NCI-H2227 (cell line): Measurements from ENCODE around the gene PXMP2.

Source experiments
- DNase-seq: peaks from one replicate; lab custom pipeline; 2025; ENCODE audit not compliant: unreplicated experiment; lab: John Stamatoyannopoulos, UW

PXMP2 gene

DNA sequence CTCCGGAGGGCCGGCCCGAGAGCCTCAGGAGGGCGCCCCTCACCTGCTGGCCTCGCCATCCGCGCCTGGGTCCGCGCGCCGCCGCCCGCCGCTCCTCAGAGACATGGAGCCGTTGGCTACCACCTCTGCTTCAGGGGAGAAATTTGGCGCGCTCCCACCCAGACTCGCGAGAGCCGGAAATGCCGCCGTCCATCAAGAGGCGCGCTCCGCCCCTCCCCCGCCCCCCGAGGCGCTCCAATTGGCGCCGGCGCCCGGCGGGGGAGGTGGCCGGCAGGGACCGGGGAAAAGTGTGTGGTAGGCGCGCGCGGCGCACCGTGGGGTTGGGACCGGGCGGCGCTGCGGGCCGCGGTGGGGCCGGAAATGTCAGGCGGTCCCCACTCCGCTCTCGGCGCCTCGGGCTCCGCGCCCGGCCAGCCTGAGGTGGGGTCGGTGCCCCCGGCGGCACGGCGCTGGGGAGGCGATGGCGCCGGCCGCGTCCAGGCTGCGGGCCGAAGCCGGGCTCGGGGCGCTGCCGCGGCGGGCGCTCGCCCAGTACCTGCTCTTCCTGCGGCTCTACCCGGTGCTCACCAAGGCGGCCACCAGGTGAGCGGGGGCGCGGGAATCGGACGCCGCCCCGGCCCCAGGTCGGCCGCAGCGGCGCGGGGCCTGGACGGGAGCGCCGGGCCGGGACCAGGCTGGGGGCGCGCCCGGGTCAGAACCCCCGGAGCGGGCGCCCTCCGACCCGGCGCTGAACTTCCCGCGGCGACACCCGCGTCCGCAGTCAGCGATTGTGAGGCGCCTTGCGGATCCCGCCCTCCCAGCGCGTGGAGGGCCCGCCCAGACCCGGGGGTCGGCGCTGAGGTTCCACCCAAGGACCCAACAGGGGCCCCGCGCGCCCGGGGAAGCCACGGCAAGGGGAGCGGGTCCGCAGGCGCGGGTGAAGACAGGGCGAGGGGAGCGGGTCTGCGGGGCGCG, at the start of gene PXMP2, which contains the start of gene POLE:
Gene PXMP2 (plus strand): TSS at position 377 of the 954 bp plus-strand sequence. CDS start 84 bp downstream, at position 461.
Gene POLE (minus strand): TSS at position 132 of the 954 bp plus-strand sequence. CDS start 27 bp downstream, at position 105.
- DNase-seq = peak; percentile 98

DNA sequence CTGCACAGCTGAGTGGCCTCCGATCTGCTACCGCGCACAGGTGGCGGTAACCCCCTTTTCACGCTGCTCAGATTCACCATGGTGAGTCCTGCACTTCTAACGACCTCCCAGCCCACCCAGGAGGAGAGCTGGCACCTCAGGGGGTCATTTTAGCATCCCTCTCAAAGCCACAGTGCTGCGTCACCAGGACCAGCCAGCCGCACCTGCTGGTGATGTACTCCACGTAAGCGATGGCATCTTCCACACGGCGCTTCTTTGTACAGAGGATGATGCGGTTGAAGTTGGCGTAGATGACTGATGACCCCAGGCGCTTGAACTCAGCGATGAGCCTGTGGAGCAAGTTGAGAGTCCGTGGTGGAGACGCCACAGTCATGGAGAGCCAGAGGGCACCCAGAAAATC, 49.6 kb upstream of the PXMP2 start:
- DNase-seq = no peak

DNA sequence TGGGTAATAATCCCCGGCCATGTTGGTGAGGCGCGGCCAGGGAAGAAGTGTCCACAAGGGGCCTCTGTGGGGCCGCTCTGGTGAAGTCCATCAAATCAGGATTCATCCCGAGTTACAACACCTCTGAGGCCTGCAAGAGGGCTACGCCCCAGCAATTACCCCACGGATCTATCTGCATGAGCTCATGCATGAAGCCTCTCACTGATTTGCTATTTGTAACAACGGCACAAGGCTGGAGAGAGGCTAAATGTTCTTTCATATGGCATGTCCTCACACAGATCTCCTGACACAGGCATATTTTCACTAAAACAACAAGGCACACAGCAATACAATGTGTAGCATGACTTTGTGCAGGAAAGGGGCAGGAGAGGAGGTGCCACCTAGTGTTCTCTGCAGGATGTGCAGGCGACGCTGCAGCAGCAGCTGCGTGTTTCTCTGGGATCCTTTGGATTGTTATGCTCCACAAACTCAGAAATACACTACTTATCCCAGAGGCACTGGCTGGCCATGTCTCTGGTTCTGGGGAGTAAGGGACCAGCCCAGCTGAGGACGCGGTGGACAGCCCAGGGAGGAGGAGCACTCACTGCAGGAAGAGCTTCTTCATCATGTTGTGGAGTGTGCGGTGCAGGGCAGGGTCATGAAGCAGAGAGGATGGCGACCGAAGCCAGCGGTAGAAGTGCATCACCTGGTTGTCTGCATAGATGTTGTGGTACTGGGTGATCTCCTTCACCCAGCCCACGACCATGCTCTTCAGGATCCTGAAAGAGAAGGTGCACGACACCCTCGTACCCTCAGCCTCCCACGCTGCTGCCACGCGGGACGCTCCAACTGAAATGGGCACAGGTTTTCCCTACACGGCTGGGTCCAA, 48.6 kb upstream of the PXMP2 start:
- DNase-seq = peak; percentile 83

DNA sequence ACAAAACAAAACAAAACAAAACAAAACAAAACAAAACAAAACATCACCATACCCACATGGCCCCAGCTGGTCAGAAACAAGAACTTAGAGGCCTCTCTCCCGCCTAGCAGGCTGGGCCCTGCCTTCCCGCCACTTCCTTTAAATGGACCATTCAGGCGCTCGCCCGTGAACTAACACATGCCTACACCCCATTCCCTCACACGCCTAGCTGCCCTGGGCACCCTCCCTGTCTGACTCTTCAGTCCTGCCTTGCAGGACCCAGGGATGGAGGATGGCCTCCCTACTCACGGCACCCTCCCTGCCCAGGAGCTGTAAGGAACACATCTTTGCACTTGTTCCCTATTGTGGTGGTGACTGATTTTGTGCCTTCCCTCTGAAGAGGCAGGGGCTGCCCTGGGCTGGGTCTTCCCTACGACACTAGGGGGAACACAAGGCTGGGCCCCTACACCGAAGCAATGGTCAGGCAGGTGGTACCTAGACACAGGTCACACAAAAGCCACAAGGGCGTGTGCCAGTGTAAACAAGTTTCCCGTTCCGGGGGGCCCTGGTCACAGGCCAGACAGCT, 47.3 kb upstream of the PXMP2 start:
- no peak for DNase-seq

DNA sequence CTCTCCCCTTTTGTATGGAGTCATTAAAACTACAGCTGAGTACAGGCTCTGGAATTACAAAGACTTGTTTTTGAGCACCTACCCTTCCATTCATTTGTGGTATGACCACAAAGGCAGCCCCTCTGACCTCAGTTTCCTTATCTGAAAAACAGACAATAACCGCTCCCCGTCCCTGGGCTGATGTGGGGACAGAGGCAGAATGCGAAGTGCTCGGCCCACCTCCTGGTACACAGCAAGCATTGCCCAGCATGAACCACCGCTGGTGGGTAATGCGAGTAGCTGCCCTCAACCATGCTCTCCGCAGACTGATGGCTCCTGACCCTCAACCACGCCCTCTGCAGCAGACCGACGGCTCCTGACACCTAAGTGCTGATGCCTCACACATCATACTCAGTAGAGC, 46.5 kb upstream of the PXMP2 start:
- DNase-seq = no peak

DNA sequence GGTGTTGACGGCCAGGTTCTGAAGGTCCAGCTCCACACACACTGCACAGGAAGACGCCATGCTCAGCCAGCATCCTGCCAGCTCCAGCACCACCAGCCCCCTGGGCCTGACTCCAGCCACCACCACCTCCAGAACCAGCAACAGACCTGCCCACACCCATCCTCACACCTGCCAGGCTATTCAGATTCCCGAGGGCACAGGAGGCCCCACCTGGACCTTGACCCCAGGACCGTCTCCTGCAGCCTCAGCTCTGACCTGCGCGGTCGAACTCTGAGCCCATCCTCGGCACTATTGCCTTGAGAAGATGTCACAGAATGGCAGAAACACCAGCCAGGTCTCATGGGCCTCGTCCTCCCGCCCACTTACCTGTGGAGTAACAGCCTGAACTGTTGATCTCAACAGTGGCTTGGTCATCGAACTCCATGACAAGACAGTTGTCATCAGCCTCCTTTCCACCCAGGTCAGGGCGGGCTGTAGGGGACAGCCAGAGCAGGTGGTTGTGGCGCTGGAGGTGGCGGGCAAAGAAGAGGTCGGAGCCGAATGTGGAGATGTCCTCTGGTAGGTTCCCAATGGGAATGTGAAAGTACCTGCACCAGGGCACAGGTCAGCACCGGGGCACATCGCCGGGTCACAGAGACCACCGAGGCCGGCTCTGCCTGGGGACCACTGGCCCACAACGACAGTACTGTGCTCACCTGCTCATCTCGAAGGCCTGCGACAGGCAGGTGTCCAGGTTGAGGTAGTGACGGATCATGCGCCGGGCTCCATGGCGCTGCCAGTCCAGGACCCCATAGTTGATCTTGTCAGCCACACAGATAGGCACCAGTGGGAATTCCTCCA, 45.4 kb upstream of the PXMP2 start:
- no peak for DNase-seq

DNA sequence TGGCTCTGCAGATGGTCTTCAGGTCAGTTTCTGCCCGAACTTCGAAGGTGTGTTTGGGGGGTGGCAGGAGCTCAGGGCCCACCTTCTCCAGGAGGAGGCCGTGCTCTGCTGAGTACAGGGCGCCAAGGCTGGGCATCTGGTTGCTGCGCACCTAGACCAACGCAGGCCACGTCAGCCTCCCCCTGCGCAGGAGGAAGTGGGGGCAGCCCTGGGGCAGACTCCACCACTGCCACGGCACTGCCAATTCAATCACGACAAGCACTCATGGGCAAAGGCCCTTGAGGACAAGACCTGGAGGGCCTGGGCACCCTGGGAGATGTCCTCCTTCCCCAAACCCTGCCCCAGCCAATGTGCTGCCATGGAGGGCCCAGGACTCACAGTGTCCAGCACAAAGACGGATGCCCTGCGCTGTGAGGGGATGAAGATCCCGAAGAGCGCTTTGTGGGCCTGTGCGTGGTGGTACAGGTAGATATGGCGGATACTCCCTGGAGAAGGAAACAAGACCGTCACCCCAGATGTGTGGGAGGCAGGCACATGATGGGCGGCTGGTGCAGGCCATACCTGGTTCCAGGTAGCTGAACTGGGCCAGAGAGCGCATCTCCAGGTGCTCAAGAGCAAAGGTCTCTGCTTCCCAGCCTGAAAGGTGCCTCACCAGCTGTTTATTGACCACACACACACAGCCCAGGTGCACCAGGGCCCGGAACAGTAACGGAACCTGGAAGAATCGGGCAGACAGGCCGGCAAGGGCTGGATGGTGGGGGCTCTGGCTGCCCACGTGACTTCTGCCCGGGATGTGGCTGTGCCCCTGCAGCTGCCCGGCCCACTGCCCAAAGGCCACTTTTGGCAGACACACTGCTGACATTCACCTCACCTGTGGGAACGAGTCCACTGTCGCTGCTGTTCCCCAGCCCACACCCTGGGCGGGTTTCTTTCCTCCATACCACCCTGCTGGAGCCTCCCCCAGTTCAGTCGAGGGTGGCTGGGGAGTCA, 44.2 kb upstream of the PXMP2 start:
- no peak for DNase-seq

DNA sequence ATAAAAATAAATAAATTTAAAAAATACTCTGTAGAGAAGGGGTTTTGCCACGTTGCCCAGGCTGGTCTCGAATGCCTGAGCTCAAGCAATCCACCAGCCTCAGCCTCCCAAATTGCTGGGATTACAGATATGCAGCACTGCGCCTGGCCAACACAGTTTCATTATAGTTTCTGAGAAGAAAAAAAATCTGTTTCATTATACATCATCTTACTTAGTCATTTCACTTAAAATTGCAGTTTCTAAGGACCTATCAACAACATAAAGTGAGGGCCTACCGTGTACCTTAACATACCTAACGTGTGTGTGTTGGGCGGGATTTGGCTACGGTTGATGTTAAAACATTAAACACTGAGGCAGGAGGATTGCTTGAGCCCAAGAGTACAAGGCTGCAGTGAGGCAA, 40.5 kb upstream of the PXMP2 start:
- DNase-seq = no peak

DNA sequence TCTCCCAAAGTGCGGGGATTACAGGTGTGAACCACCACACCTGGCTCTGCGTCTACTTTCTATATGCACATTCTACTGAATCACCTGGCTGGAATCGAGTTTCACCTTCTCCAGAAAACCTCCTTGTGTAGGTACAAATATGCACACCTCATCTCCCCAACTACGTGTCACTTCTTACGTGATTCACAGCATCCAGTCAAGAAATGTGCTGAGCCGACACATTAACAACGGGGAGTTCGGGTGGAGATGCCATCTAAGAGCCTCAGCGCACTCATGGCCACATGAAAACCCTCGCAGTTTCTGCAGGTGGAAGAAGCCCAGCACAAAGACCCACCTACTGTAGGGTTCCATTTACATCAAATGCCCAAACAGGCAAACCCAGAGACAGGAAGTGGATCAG, 39.5 kb upstream of the PXMP2 start:
- DNase-seq = no peak

DNA sequence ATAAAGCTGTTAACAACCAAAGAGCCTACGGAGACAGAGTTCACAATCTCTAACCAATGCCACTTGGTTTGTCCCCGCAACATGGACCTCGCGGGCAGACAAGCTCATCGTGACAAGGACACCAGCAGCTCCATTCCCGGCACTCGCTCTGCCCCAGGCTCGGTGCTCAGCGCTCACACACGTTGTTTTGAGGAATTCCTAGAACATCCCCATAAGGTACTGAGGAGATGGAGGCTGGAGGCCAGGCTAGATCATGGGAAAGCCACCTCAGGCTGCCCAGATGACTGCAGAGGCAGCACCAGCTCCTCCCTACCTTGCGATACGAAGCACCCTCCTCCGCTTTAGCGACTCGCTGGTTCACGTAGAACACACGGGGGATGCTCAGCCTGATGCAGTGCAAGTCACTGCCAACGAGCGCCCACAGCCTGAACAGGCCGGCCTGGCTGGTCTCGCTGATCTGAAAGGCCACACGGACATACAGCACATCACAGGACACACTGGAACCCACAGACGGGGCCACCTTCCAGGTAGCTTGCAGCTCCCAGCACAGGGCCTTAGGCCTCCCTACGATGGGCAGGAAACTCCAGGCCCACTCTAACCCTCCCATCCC, 38.7 kb upstream of the PXMP2 start:
- no peak for DNase-seq

DNA sequence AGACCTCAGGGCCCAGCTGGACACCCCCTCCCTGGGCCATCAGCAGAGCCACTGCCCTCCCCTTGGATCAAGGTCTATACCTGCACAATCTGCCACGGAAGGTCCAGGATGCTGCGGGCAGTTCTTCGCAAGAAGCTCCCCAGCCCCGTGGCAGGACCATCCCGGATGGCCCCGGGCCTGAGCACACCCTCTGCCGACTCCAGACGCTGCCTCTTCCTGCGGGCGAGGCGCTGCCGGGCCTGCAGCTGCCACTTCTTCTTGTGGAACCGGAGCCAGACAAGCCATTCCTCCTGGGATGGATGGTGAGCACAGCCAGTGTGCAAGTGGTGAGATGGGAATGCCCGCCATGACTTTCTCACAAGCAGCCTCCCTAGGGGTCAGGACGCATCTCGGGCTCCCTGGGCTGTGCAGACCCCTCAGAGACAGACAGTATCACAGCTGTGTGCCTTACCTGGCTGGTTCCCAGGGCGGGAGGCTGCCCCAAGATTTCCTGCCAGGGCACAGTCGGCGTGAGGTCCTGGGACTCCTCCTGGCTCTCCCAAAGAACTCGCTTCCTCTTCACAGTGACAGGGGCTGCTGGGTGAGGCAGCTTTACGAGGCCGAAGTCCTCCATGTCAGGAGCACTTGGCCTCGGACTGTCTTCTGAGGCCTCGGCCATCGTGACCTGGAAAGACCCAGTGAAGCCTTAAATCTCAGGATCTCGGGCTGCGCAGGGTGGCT, 38.0 kb upstream of the PXMP2 start:
- no peak for DNase-seq

DNA sequence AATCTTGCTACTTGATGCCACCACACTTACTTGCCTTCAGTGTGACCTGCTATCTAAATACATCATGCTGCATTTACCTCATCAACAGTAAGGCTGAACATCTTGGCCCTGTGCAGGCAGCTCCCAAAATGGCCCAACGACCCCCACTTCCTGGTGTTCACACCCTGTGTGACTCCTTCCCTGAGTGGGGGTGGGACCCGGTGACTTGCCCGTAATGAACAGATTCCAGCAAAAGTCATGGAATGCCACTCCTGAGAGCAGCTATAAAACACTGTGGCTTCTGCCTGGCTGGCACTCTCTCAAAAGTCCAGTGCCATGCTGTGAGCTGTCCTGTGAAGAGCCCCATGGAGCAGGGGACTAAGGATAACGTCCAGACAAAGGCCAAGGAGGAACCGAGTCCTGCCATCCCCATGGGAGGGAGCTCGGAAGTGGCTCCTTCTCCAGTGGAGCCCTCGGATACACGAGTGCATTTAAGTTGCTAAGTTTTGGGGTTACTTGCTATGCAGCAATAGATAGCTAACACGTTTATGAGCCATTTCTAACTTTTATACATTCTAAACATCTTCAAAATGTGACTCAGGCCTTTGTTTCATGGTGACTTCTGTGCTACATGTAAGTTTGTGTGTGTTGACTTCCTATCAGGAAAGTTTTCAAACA, 35.8 kb upstream of the PXMP2 start:
- no peak for DNase-seq

DNA sequence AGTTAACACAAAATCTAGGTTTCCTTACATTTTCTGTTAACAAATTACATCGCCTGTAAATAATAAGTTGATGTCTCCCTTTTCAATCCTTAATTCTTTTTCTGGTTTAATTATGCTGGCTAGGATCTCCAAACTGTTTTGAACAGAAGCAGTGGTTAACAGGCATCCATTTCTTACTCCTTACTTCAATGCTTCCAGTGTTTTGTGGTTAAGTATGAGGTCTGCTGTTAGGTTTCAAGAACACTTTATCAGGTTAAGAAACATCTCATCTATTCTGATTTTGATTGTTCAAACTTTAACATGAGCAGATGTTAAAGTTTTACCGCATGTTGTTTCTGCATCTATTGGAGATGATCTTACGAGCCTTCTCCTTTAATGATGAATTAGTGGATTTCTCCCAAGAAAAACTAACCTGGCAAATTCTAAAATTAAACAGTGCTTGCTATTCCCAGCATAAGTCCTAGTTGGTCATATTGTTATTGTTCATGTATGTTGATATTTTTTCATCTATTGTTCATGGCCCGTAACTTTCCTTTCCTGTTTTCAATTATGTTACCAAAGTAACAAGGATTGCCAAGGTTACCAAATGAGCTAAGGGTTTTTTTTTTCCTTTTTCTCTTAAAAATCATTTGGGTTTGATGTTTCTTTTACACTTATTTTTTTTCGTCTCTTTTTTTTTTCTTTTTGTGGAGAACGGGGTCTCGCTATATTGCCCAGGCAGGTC, 33.7 kb upstream of the PXMP2 start:
- no peak for DNase-seq

DNA sequence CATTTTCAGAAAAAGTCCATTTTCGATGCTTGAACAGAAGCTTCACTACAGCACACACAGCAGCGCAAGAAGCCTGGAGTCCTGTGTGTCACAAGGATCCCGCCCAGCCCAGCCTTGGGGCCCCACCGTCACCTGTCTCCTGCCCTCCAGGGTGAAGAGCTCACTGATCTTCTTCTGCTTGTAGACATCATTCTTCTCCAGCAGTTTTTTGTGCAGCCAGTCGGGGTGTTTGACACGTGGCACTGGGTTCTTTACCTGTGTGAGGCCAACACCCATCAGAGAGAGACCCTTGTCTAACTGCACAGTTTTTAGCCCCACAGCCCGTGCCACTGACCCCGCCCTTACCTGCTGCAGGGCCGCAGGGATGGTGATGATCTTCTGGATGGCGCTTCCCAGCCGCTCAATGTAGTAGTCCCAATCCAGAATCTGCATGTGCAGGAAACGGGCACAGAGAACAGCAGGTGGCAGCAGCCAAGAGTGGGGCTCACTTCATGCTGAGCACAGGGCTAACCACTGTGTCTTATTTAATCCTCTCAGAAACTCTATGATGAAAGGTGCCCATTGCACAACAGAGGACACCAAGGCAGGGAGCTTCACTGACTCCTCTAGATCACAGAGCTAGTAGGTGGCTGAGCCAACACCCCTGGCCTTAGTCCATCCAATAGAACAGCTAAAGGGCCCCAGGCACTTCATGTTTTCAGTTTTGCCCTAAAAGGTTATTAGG, 30.2 kb upstream of the PXMP2 start:
- DNase-seq = no peak

DNA sequence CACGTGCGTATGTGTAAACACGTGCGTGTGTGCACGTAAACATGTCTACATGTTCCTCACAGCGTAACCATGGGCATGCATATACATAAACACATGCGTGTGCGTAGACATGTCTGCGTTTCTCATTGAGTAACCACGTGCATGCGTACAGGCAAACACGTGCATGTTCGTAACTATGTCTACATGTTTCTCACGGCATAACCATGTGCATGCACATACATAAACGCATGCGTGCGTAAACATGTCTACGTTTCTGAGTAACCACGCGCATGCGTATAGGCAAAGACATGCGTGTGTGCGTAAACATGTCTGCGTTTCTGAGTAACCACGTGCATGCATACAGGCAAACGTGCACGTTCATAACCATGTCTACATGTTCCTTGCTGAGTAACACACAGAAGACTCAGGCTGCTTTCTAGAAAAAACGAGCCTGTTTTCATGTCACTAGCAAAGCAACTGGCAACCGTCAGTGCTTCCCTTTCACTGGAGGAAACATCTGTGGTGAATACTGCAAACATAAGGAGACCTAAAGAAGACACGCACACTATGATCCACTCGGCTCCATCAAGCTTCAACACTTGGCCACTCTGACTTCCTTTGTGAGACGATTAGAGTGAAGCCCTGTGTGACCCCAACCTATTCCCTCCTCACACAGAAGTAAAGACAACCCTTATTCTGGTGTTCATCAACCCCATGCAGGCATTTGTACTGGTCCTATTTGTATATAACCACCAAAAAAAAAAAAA, 29.1 kb upstream of the PXMP2 start:
- DNase-seq = no peak

DNA sequence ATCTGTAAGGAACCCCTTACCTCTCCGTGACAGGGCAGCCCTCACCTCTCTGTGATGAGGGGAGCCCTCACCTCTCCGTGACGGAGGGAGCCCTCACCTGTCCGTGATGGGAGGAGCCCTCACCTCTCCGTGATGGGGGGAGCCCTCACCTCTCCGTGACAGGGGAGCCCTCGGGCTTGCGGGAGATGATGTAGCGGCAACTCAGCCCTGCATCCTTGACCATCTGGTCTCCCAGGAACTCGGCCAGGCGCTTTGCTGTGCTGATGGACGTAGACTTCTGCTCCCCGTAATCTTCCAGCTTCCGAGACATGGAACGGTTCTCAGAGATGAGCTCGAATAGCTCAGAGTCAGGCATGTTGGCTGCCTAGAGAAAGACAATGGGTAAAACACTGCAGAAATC, 28.2 kb upstream of the PXMP2 start:
- no peak for DNase-seq
